ENCODE measurements around the gene PBX4.

The PBX4 gene

GRCh38 chr19:19588546-19588945, 29.9 kb downstream of the PBX4 start:
- DNase-seq (ENCODE audit: low read depth): no peak

DNA sequence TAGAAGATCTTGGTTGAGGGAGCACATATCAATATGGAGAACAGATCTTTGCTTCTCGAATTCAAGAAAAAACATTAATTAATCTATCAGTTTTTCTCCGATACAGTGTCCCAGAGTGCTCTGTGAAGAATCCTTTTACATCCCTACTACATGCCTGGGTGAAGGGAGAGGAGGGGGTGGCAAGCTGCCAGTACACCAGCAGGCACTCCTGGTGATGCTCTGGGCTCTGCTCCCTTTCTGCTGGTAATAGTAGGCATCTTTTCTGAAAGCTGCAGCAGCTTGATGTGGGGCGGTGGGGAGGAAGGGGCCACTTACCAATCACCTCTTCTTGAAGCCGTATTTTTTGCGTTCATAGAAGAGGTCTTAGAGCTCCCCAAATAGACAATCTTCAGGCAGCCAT, 30.7 kb downstream of the PBX4 start:
- DNase-seq (ENCODE audit: low read depth): no peak

- DNase-seq (ENCODE audit: low read depth): no peak
Observed at GRCh38 chr19:19584356-19584755, 34.1 kb downstream of the PBX4 start.

GRCh38 chr19:19582471-19582870, 36.0 kb downstream of the PBX4 start:
- no peak for DNase-seq (ENCODE audit: low read depth)

GRCh38 chr19:19581391-19581790, 37.1 kb downstream of the PBX4 start:
- DNase-seq (ENCODE audit: low read depth): no peak

DNA sequence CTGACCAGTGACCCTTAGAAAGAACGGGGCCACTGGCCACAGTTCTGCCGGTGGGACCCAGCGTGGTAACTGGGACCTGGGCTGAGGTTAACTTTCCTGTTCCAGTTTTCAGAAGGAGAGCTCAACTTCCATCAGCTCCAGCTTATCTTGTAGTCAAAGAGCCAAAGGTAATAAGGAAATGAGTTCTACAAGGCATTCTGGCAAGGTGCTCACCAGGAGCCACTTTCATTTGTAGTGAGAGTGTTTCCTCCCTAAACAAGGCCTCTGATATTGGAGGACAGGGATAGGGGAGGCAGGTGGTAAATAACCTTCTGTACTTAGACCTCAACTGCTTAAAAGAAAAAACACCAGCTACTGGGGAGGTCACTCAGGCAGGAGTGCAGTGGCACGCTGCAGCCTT, 38.1 kb downstream of the PBX4 start:
- no peak for DNase-seq (ENCODE audit: low read depth)

DNA sequence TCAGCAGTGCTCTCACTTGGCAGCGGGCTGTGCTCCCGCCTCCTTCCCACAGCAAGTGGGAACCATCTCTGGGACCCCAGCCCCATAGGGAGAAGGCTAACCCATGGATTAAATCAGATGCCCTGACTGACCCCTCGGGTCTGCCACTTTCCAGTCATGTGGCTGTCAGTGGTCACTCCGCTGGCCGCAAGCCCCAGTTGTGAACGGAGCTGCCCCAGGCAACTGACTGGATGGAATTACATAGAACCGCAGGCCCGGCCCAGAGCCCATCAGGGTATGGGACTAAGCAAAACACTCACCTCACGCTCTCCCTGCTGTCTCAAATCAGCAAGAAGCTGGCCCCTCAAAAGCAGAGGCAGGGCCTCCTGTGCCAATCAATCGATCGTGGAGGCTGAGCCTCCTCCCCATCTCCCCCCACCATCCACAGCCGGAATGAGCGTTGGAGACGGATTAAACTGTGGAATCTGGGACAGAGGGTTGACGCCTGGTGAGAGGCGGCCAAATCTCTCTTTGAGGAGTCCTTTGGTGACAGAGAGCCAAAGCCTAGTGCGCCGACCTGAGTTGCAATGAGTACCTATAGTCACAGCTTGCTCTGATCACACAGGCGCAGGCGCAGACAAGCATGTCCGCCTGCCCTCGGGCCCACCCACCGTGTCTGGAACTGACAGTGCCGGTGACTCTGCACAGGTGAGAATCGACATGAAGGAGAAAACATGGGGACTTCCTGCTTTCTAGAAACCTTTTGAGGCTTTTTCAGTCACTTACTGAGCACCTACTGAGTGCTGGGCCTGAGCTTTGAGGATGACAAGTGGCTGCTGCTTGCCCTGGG, 38.7 kb downstream of the PBX4 start:
- no peak for DNase-seq (ENCODE audit: low read depth)

DNA sequence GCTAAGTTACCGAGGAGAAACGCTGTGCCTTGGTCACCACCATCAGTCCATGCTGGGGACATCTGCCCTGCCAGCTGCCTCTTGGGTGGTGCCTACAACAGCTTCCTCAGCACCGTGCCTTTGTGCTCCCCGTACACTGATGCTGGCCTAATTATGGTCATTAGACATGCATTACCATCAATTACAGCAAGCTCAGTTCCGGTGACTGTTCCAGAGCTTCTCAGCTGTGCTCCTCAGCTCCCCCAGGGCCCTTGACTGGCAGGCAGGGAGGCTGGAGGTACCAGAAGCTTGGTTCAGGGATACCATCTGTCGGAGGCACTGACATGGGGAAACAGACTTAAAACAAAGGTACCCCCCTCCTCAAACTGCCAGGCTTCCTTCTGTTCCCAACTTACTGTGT, 40.2 kb downstream of the PBX4 start:
- DNase-seq (ENCODE audit: low read depth): no peak

DNA sequence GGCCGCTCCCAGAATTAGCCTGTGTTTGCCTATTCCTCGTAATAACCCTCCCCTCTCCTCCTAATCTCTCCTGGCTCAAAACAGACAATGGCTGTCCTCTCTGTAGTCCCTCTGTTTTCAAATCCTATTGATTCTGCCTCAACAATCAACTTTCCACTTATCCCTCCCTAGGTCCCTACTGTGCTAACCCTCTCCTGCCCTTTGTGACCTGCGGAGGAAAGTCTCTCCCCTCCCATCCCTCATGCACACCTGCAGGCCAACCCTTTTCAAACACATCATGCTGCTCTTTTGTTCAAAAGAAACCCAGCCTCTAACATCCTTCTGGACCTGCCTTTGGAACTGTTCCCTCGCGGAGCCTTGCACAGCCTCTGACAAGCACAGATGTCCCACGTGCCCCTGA, 43.1 kb downstream of the PBX4 start:
- DNase-seq (ENCODE audit: low read depth): no peak

GRCh38 chr19:19571071-19571786, 47.3 kb downstream of the PBX4 start:
- DNase-seq (ENCODE audit: low read depth): no peak

DNA sequence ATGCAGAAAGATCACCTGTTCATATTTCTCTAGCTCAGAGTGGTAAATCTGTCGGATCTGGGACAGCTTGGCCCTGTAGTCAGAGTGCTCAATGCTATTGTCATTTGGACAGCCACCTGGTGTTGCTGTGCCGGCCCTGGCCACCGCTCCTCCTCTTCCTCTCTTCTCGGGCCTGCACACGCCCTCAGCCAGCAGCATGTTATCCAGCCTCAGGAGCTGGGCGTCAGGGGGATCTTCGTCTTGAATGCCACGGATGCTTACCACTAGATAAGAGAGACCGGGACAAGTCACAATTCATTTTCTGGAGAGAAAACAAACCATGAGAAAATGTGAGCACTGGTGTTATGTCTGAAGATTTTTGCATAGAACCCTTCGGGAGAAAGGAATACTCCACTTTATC, 47.9 kb downstream of the PBX4 start:
- no peak for DNase-seq (ENCODE audit: low read depth)

- DNase-seq (ENCODE audit: low read depth): no peak
Observed at GRCh38 chr19:19568802-19569756, 49.4 kb downstream of the PBX4 start.

DNA sequence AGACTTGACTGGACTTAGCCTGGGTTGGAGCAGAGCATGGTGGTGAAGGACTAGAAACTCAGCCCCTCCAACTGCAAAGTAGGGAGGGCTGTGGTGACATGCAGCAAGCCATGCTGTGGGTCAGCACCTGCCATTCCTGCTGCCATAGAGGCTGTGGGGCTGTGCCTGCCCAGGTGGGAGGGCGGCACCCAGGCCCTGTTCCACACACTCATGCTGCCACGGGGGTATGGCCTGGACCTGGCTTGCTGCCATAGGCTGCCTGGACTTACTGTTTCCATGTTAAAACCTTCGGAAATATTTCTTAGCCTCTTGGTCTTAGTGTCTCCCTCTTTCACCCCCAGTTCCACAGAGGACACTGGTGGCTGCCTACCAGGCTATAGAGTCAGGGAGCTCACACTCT, 51.1 kb downstream of the PBX4 start:
- no peak for DNase-seq (ENCODE audit: low read depth)

DNA sequence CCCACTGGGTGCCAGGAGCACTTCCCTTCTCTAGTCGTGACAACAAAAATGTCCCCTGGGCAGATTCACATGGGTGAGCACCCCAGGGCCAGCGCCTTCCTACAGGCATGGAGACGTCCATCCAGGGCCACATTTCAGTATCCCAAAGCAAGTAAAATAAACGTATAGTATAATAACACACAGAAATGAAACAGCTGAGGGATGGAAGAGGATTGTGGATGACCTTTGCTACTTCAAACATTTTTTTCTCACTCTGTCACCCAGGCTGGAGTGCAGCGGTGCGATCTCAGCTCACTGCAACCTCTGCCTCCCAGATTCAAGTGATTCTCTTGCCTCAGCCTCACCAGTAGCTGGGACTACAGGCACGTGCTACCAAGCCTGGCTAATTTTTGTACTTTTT, 52.2 kb downstream of the PBX4 start:
- no peak for DNase-seq (ENCODE audit: low read depth)

DNA sequence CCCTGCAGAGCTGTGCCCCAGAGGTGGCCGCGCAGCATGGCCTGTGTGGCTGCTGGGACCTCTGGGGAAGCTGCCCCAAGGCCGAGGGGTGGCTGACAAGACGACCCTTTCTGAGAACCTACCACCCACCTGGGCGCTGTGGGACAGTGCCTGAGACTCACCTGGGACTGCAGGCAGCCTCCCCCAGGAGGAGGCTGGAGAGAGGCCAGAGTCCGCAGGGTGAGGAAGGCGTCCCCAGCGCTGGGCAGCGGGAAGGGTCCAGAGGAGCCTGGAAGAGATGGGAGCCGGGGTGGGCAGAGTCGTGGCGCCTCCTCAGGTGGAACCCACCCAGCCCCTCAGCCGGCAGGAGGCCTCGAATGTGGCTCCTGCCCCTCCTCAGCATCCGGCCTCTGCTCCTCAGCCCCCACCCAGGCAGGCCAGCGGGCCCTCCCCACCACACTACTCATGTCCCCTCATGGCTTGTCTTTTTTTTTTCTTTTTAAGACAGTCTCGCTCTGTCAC, 55.1 kb downstream of the PBX4 start:
- no peak for DNase-seq (ENCODE audit: low read depth)

DNA sequence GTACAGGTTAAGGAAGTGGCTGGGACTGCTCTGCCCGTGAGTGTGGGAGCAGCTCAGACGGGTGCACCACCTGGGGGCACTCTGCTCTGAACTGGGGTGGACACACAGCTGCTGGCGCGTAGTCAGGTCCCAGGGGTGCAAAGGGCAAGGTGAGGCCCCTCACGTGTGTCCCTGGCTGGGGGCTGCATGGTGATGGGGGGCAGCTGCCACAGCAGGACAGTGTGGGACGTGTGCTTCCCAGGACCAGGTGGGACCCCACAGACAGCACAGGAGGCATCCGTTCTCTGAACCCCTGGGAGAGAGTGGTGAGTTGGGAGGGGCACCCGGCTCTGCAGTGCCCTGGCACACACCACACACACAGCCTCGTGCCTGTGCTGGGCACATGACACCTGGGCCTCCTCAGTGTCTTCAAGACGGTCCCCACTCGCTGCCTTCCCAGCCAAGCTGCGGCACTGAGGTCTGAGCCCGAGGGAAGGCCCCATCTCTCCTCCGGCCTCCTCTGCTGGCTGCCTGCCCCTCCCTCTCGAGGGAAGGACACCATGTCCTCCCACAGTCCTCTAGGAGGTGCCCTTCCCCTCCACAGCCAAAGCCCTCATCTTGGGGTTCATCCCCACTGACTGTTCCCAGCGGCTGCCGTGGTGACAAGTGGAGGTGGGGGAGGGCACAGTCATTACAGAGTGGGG, 55.7 kb downstream of the PBX4 start:
- DNase-seq (ENCODE audit: low read depth): no peak

- DNase-seq (ENCODE audit: low read depth): no peak
Observed at GRCh38 chr19:19561946-19562664, 56.4 kb downstream of the PBX4 start.

DNA sequence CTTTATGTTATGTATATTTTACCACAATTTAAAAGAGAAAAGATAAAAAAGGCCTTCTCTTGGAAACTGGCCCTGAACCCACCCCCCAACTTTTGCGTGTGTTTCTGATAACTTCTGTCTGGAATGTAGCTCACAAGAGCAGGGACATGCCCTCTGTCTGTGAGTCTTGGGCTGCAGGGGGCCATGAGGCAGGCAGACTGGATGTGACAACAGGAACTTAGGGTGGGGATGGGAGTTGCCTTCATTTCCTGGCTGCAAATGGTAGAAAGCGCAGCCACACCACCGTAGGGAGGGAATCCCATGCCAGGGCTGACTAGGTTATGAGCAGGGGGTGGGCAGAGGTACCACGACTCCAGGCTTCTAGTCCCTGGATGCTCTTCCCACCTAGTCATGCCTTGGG, 58.6 kb downstream of the PBX4 start:
- DNase-seq (ENCODE audit: low read depth): no peak

DNA sequence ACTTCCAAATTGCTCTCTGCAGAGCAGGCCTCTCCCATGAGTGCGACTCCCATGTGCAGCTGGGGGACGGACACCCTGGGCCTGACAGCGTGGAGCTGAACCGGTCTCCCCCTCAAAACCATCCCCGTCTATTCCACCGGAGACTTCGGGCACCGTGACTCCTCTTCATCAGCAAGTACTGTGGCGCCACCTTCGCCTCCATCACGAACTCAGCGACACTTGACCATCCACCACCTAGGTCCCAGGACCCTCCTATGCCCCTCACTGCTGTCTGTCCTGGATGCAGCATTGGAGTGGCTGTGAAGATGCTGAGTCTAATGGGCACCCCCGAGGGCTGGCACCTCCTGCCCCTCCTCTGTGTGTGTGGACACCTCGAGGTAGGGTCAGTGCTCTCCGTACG, 59.9 kb downstream of the PBX4 start:
- no peak for DNase-seq (ENCODE audit: low read depth)

DNA sequence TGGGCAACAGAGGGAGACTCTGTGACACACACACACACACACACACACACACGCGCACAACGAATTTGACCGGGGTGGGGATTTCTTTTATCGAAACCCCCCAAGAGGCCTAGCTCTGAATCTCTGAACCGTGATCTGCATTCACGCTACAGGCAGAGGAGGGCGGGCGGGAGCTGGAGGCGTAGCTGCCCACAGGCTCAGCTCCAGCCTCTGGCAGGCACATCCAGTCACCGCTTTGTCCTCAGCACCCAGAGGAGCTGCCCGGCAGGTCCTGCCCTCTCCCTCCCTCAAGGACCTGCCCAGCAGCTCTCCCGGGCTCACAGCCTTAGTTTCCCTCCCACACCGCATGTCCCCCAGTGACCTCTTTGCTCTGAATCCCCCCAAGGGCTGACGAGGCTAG, 60.4 kb downstream of the PBX4 start:
- no peak for DNase-seq (ENCODE audit: low read depth)

Data from GM04503 (cell line).